ENCODE data around the gene REG4.

Gene REG4

GRCh38 chr1:119779869-119780356, 31.3 kb downstream of the REG4 start:
- peak; percentile 53 for DNase-seq (ENCODE audit: low spot score)

GRCh38 chr1:119778886-119779560, 32.2 kb downstream of the REG4 start:
- no peak for DNase-seq (ENCODE audit: low spot score)

- no peak for DNase-seq (ENCODE audit: low spot score)
These were observed 32.9 kb downstream of the REG4 start for GRCh38 chr1:119778359-119778758.

- DNase-seq (ENCODE audit: low spot score) = no peak
These were observed 36.3 kb downstream of the REG4 start for GRCh38 chr1:119774746-119775490.

GRCh38 chr1:119773711-119774241, 37.5 kb downstream of the REG4 start:
- DNase-seq (ENCODE audit: low spot score) = peak; percentile 47

- no peak for DNase-seq (ENCODE audit: low spot score)
These were observed 39.0 kb downstream of the REG4 start for GRCh38 chr1:119772298-119772697.

- no peak for DNase-seq (ENCODE audit: low spot score)
These were observed 39.5 kb downstream of the REG4 start for GRCh38 chr1:119771770-119772169.

- DNase-seq (ENCODE audit: low spot score) = no peak
These were observed 40.2 kb downstream of the REG4 start for GRCh38 chr1:119771016-119771415.

- DNase-seq (ENCODE audit: low spot score) = no peak
These were observed 42.5 kb downstream of the REG4 start, which contains the start of gene HMGCS2 for GRCh38 chr1:119768778-119769177. Gene HMGCS2 (minus strand): TSS chr1:119768905. CDS start chr1:119768844, 61 bp downstream.

- no peak for DNase-seq (ENCODE audit: low spot score)
These were observed 43.8 kb downstream of the REG4 start for GRCh38 chr1:119767486-119767885.

GRCh38 chr1:119766374-119766794, 44.9 kb downstream of the REG4 start:
- DNase-seq (ENCODE audit: low spot score) = no peak

GRCh38 chr1:119764220-119764619, 47.0 kb downstream of the REG4 start:
- no peak for DNase-seq (ENCODE audit: low spot score)

GRCh38 chr1:119762953-119763352, 48.3 kb downstream of the REG4 start:
- DNase-seq (ENCODE audit: low spot score) = no peak

GRCh38 chr1:119762409-119762808, 48.9 kb downstream of the REG4 start:
- no peak for DNase-seq (ENCODE audit: low spot score)

GRCh38 chr1:119758584-119758983, 52.7 kb downstream of the REG4 start:
- DNase-seq (ENCODE audit: low spot score) = no peak

- no peak for DNase-seq (ENCODE audit: low spot score)
These were observed 58.7 kb downstream of the REG4 start for GRCh38 chr1:119752592-119752991.

GRCh38 chr1:119748040-119748439, 63.2 kb downstream of the REG4 start:
- DNase-seq (ENCODE audit: low spot score) = no peak

GRCh38 chr1:119747451-119747850, 63.8 kb downstream of the REG4 start:
- DNase-seq (ENCODE audit: low spot score) = no peak

GRCh38 chr1:119745034-119745433, 66.2 kb downstream of the REG4 start:
- DNase-seq (ENCODE audit: low spot score) = no peak

GRCh38 chr1:119744598-119744942, 66.7 kb downstream of the REG4 start:
- no peak for DNase-seq (ENCODE audit: low spot score)

Data from AG20443 (cell line).